Testis (tissue), 3 donors: ENCODE results near the gene PLPPR1. TPM values are rescaled to one million over a fixed set of nuclear protein-coding genes. Genes with fewer than 3 reads are reported as not detected.

Source experiments
- DNase-seq: peaks from one replicate; pipeline ENCODE4 v3.0.0-alpha.2; 2019
- H3K27ac ChIP-seq, 2 donors: fragments of 200-600 bp; sonication (generic); one replicate each; pipeline ENCODE4 v1.5.1; 2019
- H3K27me3 ChIP-seq: fragments of 200-600 bp; sonication (generic); one replicate; pipeline ENCODE4 v1.5.1; 2019
- H3K36me3 ChIP-seq: fragments of 200-600 bp; sonication (generic); one replicate; pipeline ENCODE4 v1.5.1; 2017; ENCODE audit warnings: low read depth; ENCODE audit errors: missing control alignments
- H3K4me1 ChIP-seq: fragments of 200-600 bp; sonication (generic); one replicate; pipeline ENCODE4 v1.5.1; 2019
- H3K4me3 ChIP-seq, 2 donors: fragments of 200-600 bp; sonication (generic); one replicate each; pipeline ENCODE4 v1.5.1; 2017 to 2019
- H3K9me3 ChIP-seq: fragments of 200-600 bp; sonication (generic); one replicate; pipeline ENCODE4 v1.5.1; 2017
- CTCF ChIP-seq, 3 experiments: fragments of 450-650 bp in 2 of 3; fragments of 200-600 bp in 1 of 3; sonication (generic) in 1 of 3; IDR thresholded peaks; one replicate each; pipeline ENCODE4 v1.5.1; 2016 to 2019; ENCODE audit warnings: antibody characterized with exemption in 3 of 3, mild to moderate bottlenecking in 2 of 3, moderate library complexity in 1 of 3
- POLR2A ChIP-seq: fragments of 450-650 bp; IDR thresholded peaks from one replicate; pipeline ENCODE4 v1.6.1; 2017; ENCODE audit warnings: antibody characterized with exemption, mild to moderate bottlenecking, moderate library complexity
- WGBS, 2 donors: methylation state at CpG; one replicate each; pipeline ENCODE4 v1.1.5; 2018; 5-methylcytosine and 5-hydroxymethylcytosine counted together
- intact Hi-C: fragments of 100-400 bp; cut with DNase I; formaldehyde crosslinking; loops from one replicate; pipeline ENCODE4 v1.15.1; 2023; ENCODE audit warnings: low total_unique reads
- polyA plus RNA-seq: library from polyadenylated mRNA; stranded (reverse); fragments of 350-450 nt; fragmentation: Illumina TruSeq; extraction: RNeasy Lipid Tissue Mini Kit (QIAGEN cat#74804); gene quantifications from one replicate; pipeline ENCODE4 v1.2.3, GENCODE V29; 2014; ENCODE audit warnings: low read depth, low replicate concordance; ENCODE audit not compliant: insufficient read depth
- total RNA-seq, 2 donors: library from RNA; depleted of rRNA; stranded (reverse); fragments of >200 nt; gene quantifications; one replicate each; pipeline ENCODE4 v1.2.3, GENCODE V29; 2016

The PLPPR1 gene
- total and polyA plus RNA-seq, 3 donors from 2014 or later = 1.2 to 2.9 (median 2.5) TPM

DNA sequence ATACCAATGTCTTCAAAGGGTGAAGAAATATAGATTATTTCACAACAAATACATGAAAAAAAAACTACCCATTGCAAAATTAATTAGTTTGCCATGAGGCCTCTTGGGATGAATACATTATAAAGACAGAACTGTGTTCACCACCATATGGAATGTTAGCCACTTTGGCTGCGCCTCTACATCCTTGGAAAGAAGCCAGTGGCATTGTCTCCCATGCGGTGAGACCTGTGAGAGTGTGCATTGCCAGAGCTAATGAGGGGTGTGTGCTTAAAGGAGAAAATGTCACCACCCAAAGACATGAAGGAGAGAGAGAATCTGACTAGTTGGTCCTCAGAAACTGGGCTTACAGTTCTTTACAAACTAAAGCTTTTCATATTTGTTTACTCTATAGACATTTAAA, 110.6 kb downstream of the PLPPR1 start:
- TF ChIP-seq CTCF (IDR thresholded peaks at IDR 0.05) (no peak), POLR2A (no peak)
- WGBS, 2 donors = 85 to 86% methylated on average over 2 of the region's 2 CpGs
- no peak for DNase-seq
- Histone ChIP-seq H3K4me1 (no peaks in the 10 kb centered on the region), H3K36me3 (no peaks in the 10 kb centered on the region), H3K27ac (no peak overlapping the region), H3K9me3 (no peaks in the 10 kb centered on the region), H3K27me3 (no peaks in the 10 kb centered on the region), H3K4me3 (no peak overlapping the region)
- intact Hi-C loops = no loop called here

DNA sequence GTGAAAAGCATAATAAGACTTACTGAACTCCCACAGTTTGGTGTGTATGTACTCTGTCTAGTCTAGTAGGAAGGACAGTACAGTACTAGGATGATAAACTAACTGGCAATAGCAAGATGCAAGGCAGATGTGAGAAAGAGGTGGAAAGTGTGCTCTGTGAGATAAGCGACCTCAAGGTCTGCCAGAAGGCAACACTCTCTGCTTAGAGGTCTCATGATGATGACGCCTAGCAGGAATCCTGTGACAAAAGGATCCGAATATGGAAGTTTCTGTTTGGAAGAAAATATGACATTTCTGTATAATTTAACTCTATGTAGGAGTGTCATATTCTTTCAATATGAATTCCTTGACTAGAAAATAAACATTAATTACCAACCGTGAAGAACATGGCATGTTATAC, 112.2 kb downstream of the PLPPR1 start:
- Histone ChIP-seq H3K27ac (no peak overlapping the region), H3K4me3 (no peak overlapping the region), H3K4me1 (no peaks in the 10 kb centered on the region), H3K36me3 (no peaks in the 10 kb centered on the region), H3K9me3 (no peaks in the 10 kb centered on the region), H3K27me3 (no peaks in the 10 kb centered on the region)
- WGBS, 2 donors = 44 to 48% methylated on average over 4 of the region's 4 CpGs
- no peak for DNase-seq
- intact Hi-C loops = no loop called here
- TF ChIP-seq POLR2A (no peak), CTCF (IDR thresholded peaks at IDR 0.05) (no peak)

GRCh38 chr9:101146508-101146907, 118.0 kb downstream of the PLPPR1 start:
- Histone ChIP-seq H3K27me3 (no peaks in the 10 kb centered on the region), H3K4me1 (no peaks in the 10 kb centered on the region), H3K27ac (no peak overlapping the region), H3K9me3 (no peaks in the 10 kb centered on the region), H3K4me3 (no peak overlapping the region), H3K36me3 (no peaks in the 10 kb centered on the region)
- intact Hi-C loops = no loop called here
- 80 to 83% methylated on average over 4 of the region's 4 CpGs for WGBS, 2 donors
- no peak for DNase-seq
- TF ChIP-seq POLR2A = no peak
- TF ChIP-seq CTCF (IDR thresholded peaks at IDR 0.05) = no peak

DNA sequence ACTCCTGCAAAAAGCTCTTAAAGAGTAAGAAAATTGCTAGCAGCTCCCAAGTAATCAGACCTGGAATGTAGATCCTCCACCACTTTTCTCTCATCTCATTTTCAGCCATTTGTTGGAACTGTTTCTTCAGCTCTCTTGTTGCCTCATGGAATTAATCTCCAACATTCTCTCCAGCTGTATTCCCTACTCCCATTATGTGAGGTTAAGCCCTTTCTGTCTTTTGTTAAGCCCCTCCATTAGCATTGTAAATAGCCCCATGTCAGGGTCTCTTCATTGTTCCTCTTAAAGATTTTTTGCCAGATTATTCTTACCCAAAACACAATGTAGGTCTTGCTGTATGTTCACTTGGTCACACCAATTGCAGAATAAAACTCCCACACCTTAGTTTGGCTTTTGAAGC, 119.8 kb downstream of the PLPPR1 start:
- Histone ChIP-seq H3K27ac (no peak overlapping the region), H3K9me3 (no peaks in the 10 kb centered on the region), H3K36me3 (no peaks in the 10 kb centered on the region), H3K27me3 (no peaks in the 10 kb centered on the region), H3K4me3 (no peak overlapping the region), H3K4me1 (no peaks in the 10 kb centered on the region)
- intact Hi-C loops = no loop called here
- DNase-seq = no peak
- no peak for TF ChIP-seq POLR2A
- TF ChIP-seq CTCF (IDR thresholded peaks at IDR 0.05) = no peak

- TF ChIP-seq CTCF (IDR thresholded peaks at IDR 0.05) = no peak
- TF ChIP-seq POLR2A = no peak
- no peaks in the 10 kb centered on the region for H3K36me3 ChIP-seq
- no peak overlapping the region for H3K27ac ChIP-seq
- no peaks in the 10 kb centered on the region for H3K4me1 ChIP-seq
- intact Hi-C loops = no loop called here
- no peaks in the 10 kb centered on the region for H3K27me3 ChIP-seq
- 79 to 87% methylated on average over 3 of the region's 3 CpGs for WGBS, 2 donors
- no peak for DNase-seq
- no peak overlapping the region for H3K4me3 ChIP-seq
- H3K9me3 ChIP-seq = no peaks in the 10 kb centered on the region
Observed at GRCh38 chr9:101158361-101158760, 129.8 kb downstream of the PLPPR1 start.
